ENCODE measurements around the gene RALA.

The RALA gene

DNA sequence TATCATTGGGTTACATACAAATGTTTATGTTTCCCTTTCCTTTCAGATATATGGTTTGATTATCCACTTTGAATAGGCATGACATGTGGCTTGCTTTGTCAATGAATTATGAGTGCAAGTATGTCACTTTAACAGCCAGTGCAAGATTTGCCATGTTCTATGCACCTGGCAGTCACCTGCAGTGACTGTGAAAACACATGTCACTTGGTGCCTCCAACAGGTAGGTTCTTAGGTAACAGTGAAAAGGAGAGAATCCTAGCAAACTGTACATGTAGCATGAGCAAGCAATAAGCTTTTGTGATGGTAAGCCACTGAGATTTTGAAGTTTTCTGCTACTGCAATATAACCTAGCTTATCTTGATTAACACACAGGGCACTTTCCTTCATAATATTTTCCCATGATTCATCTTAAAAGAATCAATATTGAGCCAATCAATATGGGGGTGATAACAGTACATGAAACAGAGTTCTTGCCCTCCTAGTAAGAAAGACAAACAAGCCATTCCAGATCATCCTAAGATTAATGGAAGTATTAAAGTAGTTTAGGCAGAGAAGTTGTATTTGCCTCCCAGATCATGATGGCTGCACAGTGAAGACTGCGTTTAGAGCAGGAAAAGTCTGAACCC is 7.9 kb upstream of the RALA start:
- no peak for DNase-seq

DNA sequence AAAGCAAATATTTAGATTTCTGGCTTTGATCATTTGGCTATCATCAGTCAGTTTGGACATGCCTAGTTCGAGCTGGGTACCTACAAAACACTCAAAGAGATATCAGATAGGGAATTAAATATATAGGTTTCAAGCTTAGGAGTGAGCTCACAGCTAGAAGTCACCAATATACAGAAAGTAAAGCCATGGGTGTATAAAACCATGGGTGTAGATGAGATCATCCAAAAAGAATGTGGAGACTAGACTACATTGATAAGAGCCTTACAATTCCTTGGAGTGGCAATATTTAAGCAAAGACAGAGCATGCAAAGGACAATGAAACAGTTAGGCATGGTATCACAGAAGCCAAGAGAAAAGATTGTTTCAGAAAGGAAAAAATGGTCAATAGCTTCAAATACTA is 7.2 kb upstream of the RALA start:
- no peak for DNase-seq

DNA sequence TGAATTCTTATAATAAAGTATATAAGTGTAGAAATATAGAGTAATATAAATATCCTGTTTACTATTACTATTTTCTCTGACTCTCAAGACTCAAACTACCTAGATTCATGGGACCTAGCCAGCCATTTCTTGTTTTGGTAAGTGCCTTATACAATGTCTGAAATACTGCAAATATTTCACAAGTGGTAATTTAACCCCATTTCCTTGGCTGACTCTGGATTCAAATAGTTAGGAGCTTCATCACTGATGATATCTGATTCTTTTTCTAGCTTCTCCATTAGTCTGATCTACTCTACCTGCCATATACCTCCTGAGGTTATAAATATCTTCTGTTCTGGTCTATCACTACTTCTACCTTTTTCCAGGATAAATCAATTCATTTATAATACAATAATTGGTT is 6.4 kb upstream of the RALA start:
- no peak for DNase-seq

DNA sequence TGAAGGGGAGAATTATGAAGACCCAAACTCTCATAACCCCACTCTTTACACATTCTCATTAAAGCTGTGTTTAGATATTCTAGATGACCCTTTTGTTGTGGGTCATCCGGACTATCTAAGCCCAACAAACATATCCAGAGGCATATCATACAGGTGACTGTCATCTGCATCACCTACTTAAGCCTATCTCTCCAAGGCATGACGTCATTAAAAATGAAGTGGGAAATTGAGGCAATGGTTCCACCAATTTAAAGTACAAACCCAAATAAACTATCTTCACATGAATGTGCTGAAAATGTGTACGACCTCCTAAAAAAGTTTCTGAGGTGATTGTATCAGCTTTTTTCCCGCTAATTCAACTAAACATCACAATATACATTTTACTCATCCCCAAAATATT is 4.5 kb upstream of the RALA start:
- no peak for DNase-seq

- no peak for DNase-seq
These were observed 2.9 kb upstream of the RALA start for GRCh38 chr7:39620486-39620885.

GRCh38 chr7:39621261-39621660 is 2.1 kb upstream of the RALA start:
- DNase-seq: no peak

DNA sequence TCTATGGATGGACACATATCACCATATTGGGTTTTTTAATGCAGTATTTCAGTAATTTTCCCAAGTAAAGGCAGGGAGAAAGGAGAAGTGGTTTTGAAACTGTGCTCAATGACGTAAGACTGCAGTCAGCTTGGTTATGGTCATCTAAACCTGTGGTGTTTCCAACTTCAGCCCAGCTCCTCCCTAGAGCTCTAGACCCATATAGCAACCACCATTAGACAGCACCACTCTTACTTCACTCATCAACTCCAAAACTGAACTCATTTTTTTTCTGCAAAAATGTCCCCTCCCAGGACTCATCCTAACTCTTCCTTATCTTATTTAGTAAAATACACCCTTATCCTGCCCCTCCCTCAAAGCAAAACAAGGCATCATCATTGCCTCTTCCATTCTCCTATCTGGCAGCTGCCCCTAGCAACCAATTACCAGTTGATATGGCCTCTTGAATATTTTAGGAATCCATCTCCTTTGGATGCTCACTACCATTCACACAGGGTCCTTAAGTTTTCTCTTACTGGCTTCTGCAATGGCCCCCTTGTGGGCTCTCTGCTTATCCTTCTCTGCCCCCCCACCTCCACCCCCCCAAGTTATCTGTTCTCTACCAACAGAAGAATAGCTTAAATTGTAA is 1.5 kb upstream of the RALA start:
- no peak for DNase-seq

DNA sequence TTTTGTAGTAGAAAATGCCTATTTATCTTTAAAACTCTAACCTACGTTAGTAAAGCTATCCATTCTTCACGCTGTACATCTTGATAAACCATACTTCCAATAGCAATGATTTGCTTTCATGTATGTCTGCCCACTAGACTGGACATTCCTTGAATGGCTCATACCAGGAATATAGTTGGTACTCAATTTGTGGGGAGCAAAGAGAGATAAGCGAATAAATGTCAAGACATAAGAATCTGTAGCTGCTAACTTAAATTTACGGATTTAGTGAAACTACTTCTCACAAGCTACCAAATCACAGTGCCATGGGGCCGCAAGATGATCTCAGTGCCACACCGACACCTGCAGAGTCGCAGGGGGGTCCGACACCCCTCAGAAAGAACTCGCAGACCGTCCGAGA is 763 bp upstream of the RALA start:
- no peak for DNase-seq

GRCh38 chr7:39623732-39624441 is 515 bp downstream of the RALA start:
- DNase-seq: no peak

DNA sequence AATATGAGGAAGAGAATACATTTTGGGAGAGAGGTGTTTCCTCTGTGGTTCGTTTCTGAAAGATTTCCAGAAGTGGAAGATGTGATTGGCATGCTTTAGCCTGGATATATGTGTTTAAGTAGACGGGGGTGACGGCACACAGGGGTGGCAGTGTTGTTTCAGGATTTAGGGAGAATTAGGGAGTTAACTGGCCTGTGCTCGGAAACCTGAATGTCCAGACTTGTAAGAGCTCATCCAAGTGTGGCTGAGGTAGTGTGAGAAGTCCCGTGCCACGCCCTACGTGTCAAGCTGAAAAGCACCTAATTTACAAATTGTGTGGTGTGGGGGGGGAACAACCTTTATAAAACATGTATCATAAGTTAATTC is 1.1 kb downstream of the RALA start:
- DNase-seq: no peak

DNA sequence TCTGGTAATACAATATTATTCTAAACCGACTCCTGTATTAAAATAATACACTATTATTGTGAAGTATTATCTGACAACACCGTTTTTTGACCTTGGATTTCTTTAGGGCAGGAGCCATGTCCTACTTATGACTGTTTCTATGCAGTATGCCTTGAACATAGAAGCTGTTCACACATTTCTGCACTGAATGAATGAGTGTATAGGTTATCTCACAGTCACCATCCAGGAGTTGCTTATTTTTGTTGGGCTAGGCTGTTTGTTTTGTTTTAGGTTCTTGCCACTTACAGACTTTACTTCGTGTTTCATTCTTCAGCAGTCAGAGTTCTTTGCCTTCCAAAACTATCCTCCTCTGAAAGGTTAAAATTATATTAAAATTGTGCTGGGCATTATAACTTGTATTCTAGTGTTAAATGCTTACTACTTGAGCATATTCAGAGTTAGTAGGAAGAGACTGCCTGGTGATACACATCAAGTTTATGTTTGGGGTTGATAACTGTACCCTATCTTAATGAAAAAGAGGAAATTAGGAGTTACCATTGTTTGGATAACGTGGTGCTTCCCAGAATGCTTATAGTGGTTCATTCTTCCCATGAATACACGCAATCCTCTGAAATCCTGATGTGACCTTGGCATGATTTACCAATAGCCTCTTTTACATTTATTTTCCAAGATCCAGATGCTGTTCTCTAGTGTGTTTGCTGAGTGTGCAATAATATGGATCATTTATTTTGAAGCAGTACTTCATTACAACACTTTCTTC is 1.7 kb downstream of the RALA start:
- DNase-seq: no peak

DNA sequence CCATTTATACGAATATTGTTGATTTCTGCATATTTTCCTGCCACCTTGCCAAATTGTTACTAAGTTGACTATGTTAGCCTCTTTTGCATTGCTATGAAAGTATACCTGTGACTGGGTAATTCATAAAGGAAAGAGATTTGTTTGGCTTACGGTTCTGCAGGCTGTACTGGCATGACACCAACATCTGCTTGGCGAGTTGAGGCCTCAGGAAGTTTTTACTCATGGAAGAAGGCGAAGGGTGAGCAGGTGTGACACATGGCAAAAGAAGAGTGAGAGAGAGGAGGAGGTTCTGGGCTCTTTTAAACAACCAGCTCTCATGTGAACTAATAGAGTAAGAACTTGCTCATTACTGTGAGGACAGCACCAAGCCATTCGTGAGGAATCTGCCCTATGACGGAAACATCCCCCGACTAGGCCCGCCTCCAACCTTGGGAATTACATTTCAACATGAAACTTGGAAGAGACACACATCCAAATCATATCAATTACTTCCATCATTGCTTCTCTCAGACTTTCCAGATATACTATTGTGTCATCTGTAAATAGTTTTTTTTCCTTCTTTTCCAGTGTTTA is 8.4 kb downstream of the RALA start:
- no peak for DNase-seq

GRCh38 chr7:39633563-39634477 is 10.4 kb downstream of the RALA start:
- DNase-seq: no peak

- no peak for DNase-seq
These were observed 11.1 kb downstream of the RALA start for GRCh38 chr7:39634478-39634805.

DNA sequence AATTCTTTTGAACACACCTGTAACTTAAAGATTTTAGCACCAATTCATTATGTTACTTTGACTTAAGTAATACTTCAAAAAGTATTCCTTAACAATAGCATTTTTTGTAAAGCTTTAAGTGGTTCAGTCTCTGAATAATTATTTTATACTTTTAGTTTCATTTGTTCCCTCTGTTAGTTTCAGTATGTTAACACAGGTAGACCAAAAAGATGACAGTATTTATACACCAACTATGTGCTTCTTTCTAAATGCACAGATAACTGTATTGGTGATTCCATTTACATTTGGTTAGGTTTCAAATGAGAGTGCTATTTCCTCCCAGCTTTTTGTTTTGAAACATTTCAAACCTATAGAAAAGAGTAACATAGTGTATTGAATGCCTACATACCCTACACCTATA is 14.0 kb downstream of the RALA start:
- no peak for DNase-seq

DNA sequence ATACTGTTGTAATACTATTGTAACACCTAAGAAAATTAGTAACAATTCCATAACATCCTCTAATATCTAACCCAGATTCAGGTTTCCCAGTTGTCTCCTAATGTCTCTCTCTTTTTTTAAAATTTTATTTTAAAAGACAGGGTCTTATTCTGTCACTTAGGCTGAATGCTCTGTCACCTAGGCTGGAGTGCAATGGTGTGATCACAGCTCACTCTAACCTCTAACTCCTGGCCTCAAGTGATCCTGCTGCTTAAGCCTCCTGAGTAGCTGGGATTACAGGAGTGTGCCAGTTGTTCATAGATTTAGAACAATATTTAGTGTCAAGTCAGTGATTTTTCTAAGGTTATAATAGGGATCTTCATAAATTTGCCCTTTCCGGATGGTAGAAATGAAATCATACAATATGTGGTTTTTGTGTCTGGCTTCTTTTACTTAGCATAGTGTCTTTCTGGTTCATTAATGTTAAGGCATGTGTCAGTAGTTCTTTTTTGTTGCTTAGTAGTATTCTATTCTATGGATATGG is 14.7 kb downstream of the RALA start:
- DNase-seq: no peak

DNA sequence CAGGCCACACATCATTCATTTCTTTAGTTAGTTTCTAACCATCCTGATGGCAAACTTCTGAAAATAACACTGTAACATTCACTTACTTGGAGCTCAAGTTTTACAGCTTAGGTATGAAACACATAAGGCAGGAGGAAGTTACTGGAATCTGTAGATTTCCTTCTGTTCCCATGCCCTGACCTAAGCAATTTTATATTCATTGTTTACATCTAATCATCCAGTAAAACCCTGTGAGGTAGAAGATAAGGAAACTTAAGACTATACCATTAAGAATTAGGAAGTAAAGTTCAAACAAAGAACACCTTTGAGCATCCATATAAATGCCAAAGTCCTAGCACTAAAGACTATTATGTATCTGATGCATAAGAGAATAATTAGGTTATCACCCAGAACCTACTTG is 19.5 kb downstream of the RALA start:
- no peak for DNase-seq

- no peak for DNase-seq
These were observed 20.8 kb downstream of the RALA start for GRCh38 chr7:39644170-39644569.

DNA sequence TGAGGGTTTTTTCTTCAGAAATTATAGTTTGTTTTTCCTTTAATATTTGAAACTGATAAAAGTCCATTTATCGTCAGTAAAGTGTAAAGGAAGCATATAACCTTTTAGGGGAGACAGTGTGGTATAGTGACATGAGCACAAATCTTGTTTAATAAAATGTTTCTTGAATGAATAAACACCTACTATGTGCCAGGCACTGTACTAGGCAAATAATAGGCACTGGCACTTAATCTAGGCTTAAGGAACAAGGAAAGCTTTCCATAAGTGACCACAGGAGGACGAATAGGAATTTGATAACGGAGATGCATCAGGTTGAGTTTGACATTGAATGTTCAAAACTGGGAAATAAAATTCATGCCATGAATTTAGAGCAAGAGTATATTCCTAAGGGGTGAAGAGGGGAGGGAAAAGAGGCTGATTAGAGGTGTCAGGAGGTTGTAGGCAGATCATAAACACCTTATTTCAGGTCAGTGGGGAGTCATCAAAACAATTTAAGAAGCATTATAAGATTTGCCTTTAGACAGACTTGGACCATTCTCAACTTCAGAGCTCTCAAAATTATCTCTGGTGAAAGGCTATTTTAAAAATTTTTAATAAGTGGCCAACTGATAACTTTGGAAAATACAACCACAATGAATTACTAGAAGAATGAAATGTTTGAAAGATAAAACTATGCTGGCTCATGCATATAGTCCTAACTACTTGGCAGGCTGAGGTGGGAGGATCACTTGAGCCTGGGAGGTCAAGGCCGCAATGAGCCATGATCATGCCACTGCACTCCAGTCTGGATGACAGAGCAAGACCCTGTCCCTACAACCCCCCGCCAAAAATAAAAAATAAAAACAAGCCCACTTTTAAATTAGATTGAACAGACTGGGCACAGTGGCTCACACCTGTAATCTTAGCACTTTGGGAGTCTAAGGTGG is 22.4 kb downstream of the RALA start:
- DNase-seq: no peak

- no peak for DNase-seq
These were observed 24.4 kb downstream of the RALA start for GRCh38 chr7:39647816-39648215.

GRCh38 chr7:39650676-39651075 is 27.3 kb downstream of the RALA start:
- DNase-seq: no peak
